ENCODE data around the gene ADARB2. TPM values are rescaled to one million over a fixed set of nuclear protein-coding genes. Genes with fewer than 3 reads are reported as not detected.

Gene ADARB2
- total RNA-seq, 4 donors from 2014 or later, result 0.80 to 4.9 (median 2.3) TPM

GRCh38 chr10:1168763-1169162 lies 568.6 kb downstream of the ADARB2 start:
- no peak for DNase-seq
- Histone ChIP-seq H3K36me3 (no peaks in the 10 kb centered on the region), H3K4me3 (no peak overlapping the region), H3K27me3 (no peaks in the 10 kb centered on the region), H3K9me3 (no peaks in the 10 kb centered on the region), H3K27ac (no peak overlapping the region), H3K4me1 (no peaks in the 10 kb centered on the region)
- WGBS, 2 donors (ENCODE audit: low coverage in 1 of 2), result 73 to 89% methylated on average over 3 to 13 of the region's 13 CpGs
- in situ Hi-C loops (cut with MboI; ENCODE audit: low pct_ligation_motif_present in 1 of 4, low pct_unique_long_range_greater_than_20kb in 1 of 4, low sequenced_read_pairs in 3 of 4), result no loop called here
- TF ChIP-seq POLR2A (IDR thresholded peaks at IDR 0.05), result no peak
- TF ChIP-seq CTCF (IDR thresholded peaks at IDR 0.05), result no peak
- TF ChIP-seq POLR2AphosphoS5 (IDR thresholded peaks at IDR 0.05), result no peak
- no peak for TF ChIP-seq EP300 (IDR thresholded peaks at IDR 0.05; ENCODE audit: low read depth)
- intact Hi-C loops (cut with DNase I; ENCODE audit: low total_unique reads), result no loop called here

- H3K4me3 ChIP-seq, result no peak overlapping the region
- H3K9me3 ChIP-seq, result no peaks in the 10 kb centered on the region
- no peaks in the 10 kb centered on the region for H3K36me3 ChIP-seq
- in situ Hi-C loops (cut with MboI; ENCODE audit: low pct_ligation_motif_present in 1 of 4, low pct_unique_long_range_greater_than_20kb in 1 of 4, low sequenced_read_pairs in 3 of 4), result no loop called here
- intact Hi-C loops (cut with DNase I; ENCODE audit: low total_unique reads), result no loop called here
- no peaks in the 10 kb centered on the region for H3K27me3 ChIP-seq
- WGBS, 2 donors (ENCODE audit: low coverage in 1 of 2), result 82% methylated on average over 9 of the region's 9 CpGs; no CpG with 5 or more reads in 1 of the 2 donors
- no peak for DNase-seq
- TF ChIP-seq POLR2AphosphoS5 (IDR thresholded peaks at IDR 0.05) (no peak), CTCF (IDR thresholded peaks at IDR 0.05) (no peak), EP300 (IDR thresholded peaks at IDR 0.05; ENCODE audit: low read depth) (no peak), POLR2A (IDR thresholded peaks at IDR 0.05) (no peak)
- H3K27ac ChIP-seq, result no peak overlapping the region
- no peaks in the 10 kb centered on the region for H3K4me1 ChIP-seq
These were observed 570.5 kb downstream of the ADARB2 start for GRCh38 chr10:1166828-1167275.

DNA sequence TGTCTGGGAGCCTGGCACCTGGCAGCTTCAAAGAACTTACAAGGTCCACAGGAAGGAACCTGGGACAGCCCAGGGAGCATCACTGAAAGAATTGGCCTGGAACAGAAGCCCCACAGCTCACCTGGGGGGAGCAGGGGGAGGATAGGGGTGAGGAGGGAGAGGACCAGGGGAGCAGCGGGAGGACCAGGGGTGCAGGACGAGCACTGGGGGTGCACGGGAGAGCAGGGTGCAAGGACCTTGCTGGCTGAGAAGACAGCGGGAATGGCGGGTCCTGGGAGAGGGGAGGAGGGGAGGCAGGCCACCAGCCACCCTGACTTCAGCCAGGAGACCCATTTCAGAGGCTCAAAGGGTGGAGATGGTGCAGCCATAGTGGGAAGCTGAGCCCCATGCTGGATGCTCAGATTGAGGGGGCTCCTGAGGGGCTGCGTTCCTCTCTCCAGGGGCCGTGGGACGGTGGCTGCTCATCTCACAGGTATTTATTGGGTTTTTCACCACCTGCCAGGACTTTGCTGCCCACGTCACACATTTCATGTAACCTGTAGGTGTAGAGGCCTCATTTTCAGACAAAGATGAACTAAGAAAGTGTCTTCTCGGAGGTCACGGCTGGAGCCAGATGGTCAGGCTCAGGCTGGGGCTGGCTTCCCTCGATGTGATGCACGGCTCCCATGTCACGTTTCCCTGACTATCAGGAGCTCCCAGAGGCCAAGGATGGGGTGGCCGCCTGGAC lies 571.1 kb downstream of the ADARB2 start:
- TF ChIP-seq POLR2A (IDR thresholded peaks at IDR 0.05) (no peak), CTCF (IDR thresholded peaks at IDR 0.05) (no peak), POLR2AphosphoS5 (IDR thresholded peaks at IDR 0.05) (no peak), EP300 (IDR thresholded peaks at IDR 0.05; ENCODE audit: low read depth) (no peak)
- in situ Hi-C loops (cut with MboI; ENCODE audit: low pct_ligation_motif_present in 1 of 4, low pct_unique_long_range_greater_than_20kb in 1 of 4, low sequenced_read_pairs in 3 of 4), result no loop called here
- no peak overlapping the region for H3K27ac ChIP-seq
- H3K27me3 ChIP-seq, result no peaks in the 10 kb centered on the region
- H3K9me3 ChIP-seq, result no peaks in the 10 kb centered on the region
- DNase-seq, result no peak
- H3K36me3 ChIP-seq, result no peaks in the 10 kb centered on the region
- H3K4me1 ChIP-seq, result no peaks in the 10 kb centered on the region
- intact Hi-C loops (cut with DNase I; ENCODE audit: low total_unique reads), result no loop called here
- WGBS, 2 donors (ENCODE audit: low coverage in 1 of 2), result 83 to 86% methylated on average over 5 to 14 of the region's 15 CpGs
- no peak overlapping the region for H3K4me3 ChIP-seq

GRCh38 chr10:1163831-1164230 lies 573.5 kb downstream of the ADARB2 start:
- in situ Hi-C loops (cut with MboI; ENCODE audit: low pct_ligation_motif_present in 1 of 4, low pct_unique_long_range_greater_than_20kb in 1 of 4, low sequenced_read_pairs in 3 of 4), result no loop called here
- 61 to 77% methylated on average over 4 to 5 of the region's 5 CpGs for WGBS, 2 donors (ENCODE audit: low coverage in 1 of 2)
- no peak for TF ChIP-seq CTCF (IDR thresholded peaks at IDR 0.05)
- TF ChIP-seq EP300 (IDR thresholded peaks at IDR 0.05; ENCODE audit: low read depth), result no peak
- no peak for TF ChIP-seq POLR2A (IDR thresholded peaks at IDR 0.05)
- no peak for TF ChIP-seq POLR2AphosphoS5 (IDR thresholded peaks at IDR 0.05)

More at GRCh38 chr10:1163831-1164230, 573.5 kb downstream of the ADARB2 start:
- DNase-seq, result no peak
- H3K4me3 ChIP-seq, result no peak overlapping the region
- H3K4me1 ChIP-seq, result no peaks in the 10 kb centered on the region
- no peak overlapping the region for H3K27ac ChIP-seq
- no peaks in the 10 kb centered on the region for H3K9me3 ChIP-seq
- H3K27me3 ChIP-seq, result no peaks in the 10 kb centered on the region
- intact Hi-C loops (cut with DNase I; ENCODE audit: low total_unique reads), result no loop called here
- H3K36me3 ChIP-seq, result no peaks in the 10 kb centered on the region
